ENCODE measurements around the gene ZNF639.
A peak's percentile ranks its signal among the peaks of the same experiment; 100 is the strongest.
"Not testable (repeated sequence)": the region's sequence is repeated elsewhere in the genome, so short reads cannot be mapped to it uniquely, and the experiment has no call there.

ZNF639 gene

GRCh38 chr3:179322286-179323196, at the start of gene ZNF639:
TSS of gene ZNF639 (plus strand) at chr3:179323031. CDS start at chr3:179328294, 5,263 bp downstream.
- peak; percentile 87 for DNase-seq

- not testable (repeated sequence) for DNase-seq
Measured at GRCh38 chr3:179274434-179274833, 48.4 kb upstream of the ZNF639 start.

DNA sequence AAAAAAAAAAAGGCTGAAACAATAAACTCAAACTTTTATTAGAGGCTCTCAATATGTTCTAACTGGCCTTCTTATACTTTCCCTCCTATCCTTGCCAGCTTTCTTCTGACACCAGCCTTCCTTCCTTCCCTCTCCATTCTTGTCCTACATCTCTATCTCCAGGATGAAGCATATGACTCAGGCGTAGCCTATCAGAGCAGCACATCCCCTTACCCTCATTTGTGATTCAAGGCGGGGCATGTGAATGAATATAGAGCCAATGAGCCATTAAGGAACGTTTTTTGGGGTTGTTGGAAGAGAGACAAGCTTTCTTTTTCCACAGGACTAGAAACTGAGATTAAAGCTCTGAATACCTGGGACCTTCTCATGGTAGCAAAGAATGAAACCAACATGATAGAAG, 46.8 kb upstream of the ZNF639 start:
- DNase-seq, result no peak

- no peak for DNase-seq
Measured at GRCh38 chr3:179276743-179277142, 46.1 kb upstream of the ZNF639 start.

GRCh38 chr3:179278151-179278550, 44.7 kb upstream of the ZNF639 start:
- no peak for DNase-seq

DNA sequence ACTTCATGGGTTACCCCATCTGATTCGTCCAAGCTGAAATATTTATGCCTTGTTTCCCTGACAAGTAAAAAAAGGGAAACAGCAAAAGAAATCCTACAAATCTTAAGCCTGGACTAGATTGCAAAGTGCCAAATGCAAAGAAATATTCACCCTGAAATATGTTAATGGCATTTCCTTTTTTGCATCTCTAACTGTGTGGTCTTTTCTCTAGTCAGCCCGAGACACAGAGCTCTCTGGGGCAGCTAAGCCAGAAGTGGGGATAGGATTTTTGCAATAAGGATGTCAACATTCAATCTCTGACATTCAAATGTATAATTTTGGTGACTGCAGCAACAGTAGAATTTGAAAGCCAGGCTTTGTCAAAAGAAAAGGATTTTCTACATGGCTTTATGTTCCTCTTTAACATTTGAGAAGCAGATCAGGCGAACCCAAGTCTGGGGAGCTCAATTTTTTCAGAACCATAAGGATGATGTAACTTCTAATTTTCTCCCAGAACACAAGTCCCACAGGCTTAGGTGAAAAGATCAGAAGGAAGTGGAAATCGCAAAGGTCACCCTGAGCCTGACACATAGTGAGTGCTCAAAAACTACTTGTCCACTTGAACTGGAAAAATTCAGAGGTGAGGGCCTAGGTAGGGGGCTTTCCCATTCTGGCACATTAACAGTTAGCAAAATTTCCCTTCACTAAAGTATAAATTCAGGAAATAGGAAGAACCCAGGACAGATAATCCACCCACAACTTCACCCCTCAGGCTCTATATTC, 43.7 kb upstream of the ZNF639 start:
- no peak for DNase-seq

DNA sequence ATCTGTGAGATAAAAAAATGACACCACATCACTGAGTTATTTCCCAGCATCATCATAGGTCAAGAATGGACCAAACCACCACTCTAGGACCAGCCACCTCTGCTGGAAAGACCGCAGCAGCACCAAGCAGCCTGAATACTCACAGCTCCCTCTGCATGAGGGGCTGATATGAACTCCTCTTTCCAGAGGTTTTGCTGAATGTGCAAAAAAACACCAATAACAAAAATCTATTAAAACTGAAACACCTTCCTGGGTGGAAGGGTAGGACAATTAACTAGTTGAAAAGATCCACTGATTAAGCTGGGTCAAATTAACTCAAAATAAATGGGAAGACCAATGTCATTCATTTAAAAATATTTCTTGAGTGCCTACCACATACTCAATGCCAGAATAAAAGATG, 43.0 kb upstream of the ZNF639 start:
- DNase-seq, result no peak

DNA sequence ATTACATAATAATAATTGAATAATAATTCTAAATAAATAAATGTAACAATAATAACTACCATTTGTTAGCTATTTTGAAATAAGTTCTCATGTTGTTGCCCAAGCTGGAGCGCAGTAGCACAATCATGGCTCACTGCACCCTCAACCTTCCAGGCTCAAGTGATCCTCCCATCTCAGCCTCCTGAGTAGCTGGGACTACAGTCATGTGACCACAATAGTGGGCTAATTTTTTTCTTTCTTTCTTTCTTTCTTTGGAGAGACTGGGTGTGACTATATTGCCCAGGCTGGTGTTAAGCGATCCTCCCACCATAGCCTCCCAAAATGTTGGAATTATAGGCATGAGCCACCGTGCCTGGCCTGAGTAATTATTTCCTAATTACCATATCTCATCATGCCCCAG, 41.0 kb upstream of the ZNF639 start:
- DNase-seq, result no peak

DNA sequence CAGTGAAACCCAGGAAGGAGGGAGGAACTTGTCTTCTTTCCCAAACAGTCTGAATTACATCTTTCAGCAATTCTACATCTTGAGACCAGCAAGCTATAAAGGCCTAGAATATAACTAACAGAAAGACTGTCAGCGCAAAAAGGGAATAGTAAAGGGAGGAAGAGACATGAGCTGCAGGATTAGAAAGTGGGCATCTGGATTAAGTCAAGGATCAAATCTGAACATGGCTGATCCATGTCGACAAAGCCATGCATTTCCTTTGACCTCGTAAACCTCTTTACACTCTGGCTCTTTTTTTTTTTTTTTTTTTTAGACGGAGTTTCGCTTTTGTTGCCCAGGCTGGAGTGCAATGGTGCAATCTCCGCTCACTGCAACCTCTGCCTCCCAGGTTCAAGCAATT, 36.5 kb upstream of the ZNF639 start:
- no peak for DNase-seq

DNA sequence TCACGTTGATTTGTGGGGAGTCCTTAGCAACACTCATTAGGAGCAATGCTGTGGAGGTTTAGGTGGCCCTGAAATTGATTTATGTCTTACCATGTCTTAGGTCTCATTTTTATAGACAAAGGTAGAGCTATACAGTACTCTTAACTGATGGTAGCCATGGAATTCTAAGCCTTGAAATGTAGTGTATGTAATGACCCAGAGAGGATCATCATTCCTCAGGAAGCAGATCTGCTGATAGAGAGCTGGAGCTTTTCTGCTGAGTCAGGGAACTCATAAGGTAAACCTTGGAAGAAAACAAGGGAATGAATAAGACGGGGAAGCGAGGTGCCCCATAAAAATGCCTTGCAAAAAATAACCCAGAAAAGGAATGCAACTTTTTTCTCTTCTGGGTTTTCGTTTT, 34.0 kb upstream of the ZNF639 start:
- DNase-seq, result no peak

- no peak for DNase-seq
Measured at GRCh38 chr3:179289295-179289694, 33.5 kb upstream of the ZNF639 start.

DNA sequence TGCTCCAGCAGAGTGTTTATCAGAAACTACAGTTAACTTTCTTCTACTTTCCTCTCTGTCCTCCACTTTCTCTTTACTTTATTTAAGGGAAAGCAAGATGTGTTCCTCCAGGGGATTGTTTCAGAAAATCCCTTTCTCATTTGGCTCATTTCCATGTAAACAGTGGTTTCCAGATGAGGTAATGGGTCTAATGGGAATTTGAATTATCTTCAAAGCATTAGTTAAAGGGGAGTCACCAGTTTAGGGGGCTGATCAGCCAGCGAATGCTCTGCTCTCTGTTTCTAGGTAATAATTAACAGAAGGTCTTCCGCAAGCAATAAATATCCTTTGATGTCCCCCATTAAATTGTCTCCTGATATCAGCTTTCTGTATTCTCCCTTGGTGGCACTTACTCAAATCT, 30.4 kb upstream of the ZNF639 start:
- DNase-seq, result no peak

- no peak for DNase-seq
Measured at GRCh38 chr3:179297971-179298725, 24.7 kb upstream of the ZNF639 start.

- DNase-seq, result no peak
Measured at GRCh38 chr3:179299316-179299715, 23.5 kb upstream of the ZNF639 start.

DNA sequence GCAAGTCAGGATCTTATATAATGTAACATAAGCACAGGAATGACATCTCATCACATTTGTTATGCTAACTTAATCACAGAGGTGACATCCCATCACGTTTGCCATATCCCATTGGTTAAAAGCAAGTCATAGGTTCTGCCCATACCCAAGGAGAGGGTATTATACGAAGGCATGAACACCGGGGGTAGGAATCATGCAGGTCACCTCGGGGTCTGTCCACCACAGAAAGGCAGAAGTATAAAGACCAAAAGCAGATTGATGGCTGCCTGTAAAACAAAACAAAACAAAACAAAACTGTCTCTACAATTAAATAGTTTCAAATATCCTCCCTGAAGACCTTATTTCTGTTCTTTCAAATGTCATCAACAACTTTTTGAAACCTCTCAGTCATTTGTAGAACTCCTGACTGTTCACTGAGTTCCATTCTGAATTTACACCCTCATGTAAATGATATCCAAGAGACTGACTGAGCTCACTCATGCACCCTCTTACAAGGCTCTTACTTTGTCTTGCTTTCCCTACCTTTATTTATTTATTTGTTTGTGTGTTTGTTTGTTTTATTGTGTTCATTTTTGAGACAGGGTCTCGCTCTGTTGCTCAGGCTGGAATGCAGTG, 22.7 kb upstream of the ZNF639 start:
- no peak for DNase-seq

- DNase-seq, result no peak
Measured at GRCh38 chr3:179301645-179302044, 21.2 kb upstream of the ZNF639 start.

- no peak for DNase-seq
Measured at GRCh38 chr3:179302111-179302510, 20.7 kb upstream of the ZNF639 start.

DNA sequence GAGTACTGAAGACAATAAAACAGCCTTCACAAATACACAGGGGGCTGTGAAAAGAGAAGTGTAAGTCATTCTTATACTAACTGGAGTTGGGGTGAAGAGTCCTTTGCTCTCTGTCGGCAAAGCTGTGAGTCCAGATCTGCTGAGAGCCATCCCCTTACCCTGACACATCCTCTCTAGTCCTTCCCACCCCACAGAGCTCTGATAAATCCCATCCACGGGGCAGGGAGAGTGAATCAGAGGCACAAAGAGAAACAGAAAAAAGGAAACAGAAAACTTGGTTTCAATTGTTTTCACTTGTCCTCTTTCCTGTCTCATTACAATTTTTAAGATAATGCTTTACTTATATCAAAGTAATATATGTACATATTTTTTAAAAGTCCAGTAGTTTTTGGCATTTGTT, 18.2 kb upstream of the ZNF639 start:
- DNase-seq, result no peak

DNA sequence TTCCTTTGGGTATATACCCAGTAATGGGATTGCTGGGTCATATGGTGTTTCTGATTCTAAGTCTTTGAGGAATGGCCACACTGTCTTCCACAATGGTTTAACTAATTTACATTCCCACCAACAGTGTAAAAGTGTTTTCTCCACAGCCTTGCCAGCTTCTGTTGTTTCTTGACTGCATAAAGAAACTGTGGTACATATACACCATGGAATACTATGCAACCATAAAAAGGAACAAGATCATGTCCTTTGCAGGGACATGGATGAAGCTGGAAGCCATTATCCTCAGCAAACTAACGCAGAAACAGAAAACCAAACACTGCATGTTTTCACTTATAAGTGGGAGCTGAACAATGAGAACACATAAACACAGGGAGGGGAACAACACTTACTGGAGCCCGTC, 15.5 kb upstream of the ZNF639 start:
- DNase-seq, result not testable (repeated sequence)

DNA sequence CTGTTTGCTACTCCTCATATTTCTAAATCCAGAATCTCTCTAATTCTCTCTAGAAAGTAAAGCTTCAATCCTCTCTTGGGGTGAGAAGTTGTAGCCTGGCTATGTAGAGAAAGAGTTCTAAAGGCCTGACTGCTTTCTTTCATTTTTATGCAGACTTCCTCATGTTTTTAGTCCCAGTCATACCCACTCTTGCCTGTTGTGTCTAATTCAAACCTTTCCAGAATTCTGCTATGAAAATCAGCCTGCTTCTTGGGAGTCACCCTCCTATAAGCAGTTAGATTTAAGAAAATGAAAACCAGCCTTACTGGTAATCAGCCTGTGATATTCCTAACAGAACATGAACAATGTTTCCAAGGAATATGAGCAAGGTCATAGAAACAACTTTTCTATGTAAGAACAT, 14.8 kb upstream of the ZNF639 start:
- no peak for DNase-seq

DNA sequence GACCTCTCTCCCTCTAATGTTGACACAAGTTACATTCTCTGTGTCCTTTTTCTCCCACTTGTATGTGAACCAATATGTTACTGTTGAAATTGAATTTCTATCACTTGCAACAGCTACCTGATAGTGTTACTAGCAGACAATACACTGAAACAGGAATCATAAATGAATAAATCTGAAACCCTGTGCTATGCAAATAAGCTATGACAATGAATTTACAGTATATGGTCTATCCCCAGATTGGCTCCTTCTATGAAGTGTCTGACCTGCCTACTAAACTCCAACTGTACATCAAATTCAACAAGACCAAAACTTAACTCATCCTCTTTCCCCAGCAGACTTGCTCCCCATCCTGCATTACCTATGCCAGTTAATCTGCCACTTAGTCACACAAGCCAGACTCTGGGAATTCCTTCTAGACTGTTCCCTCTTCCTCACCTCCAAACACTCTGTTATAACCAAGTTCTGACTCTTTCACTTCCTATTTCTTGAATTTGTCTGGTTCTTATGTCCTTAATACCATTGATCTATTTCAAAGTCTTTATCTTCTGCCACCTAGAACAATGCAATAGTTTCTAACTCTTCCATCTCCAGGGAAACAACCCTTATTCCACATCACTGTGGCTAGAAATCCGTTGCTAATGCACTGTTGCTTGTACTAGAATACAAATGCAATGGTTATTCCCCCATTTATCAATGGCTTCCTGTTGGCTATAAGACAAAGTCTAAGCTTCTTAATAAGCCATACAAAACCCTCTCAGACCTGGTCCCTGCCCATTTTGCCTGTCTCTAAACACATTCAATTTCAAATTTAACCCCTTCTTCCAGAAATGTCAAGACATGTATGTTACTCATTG, 13.4 kb upstream of the ZNF639 start:
- DNase-seq, result no peak

DNA sequence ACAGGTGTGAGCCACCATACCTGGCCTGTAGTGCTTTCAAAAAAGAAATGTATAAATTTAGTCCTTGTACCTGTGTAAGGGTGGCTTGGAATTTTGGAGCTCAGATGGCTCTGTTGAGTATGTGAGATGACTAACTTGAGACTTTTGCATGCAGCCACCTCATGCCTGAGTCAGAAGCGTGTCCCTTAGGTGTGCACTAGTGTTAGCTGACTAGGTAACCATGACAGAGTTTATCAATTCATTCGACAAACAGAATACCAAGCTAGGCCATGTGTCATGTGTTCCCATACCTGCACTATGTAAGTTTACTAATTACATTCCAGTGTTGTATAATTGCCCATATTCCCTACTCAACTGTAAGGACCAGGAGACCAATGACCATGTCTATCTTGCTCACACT, 4.0 kb upstream of the ZNF639 start:
- DNase-seq, result no peak
